Gastroesophageal sphincter (tissue), 4 donors: ENCODE data around the gene C10orf90. TPM values are rescaled to one million over a fixed set of nuclear protein-coding genes. Genes with fewer than 3 reads are reported as not detected.

ENCODE experiments used
- ATAC-seq: fragments of 150-250 bp; one replicate; pipeline ENCODE4 v1.9.1; 2016; ENCODE audit warnings: mild to moderate bottlenecking, moderate library complexity
- H3K27ac ChIP-seq, 4 donors: fragments of 200-600 bp; sonication (generic) in 3 of 4; 1 replicate in 3 of 4; 2 replicates in 1 of 4; pipeline ENCODE4 v1.5.1; 2016 to 2019
- H3K27me3 ChIP-seq: fragments of 200-600 bp; sonication (generic); one replicate; pipeline ENCODE4 v1.5.1; 2019
- H3K36me3 ChIP-seq, 2 donors: fragments of 200-600 bp; sonication (generic); one replicate each; pipeline ENCODE4 v1.5.1; 2019; ENCODE audit warnings: control low read depth in 1 of 2
- H3K4me1 ChIP-seq, 3 donors: fragments of 200-600 bp; sonication (generic); 1 replicate in 2 of 3; 2 replicates in 1 of 3; pipeline ENCODE4 v1.5.1; 2016 to 2019; ENCODE audit warnings: control low read depth in 2 of 3
- H3K4me3 ChIP-seq, 2 donors: fragments of 200-600 bp; sonication (generic); one replicate each; pipeline ENCODE4 v1.5.1; 2019; ENCODE audit warnings: mild to moderate bottlenecking in 1 of 2, moderate library complexity in 1 of 2
- H3K9me3 ChIP-seq, 3 donors: fragments of 200-600 bp; sonication (generic); one replicate each; pipeline ENCODE4 v1.5.1; 2017 to 2019; ENCODE audit warnings: control low read depth in 2 of 3
- CTCF ChIP-seq, 4 experiments: fragments of 200-600 bp in 2 of 4; fragments of 450-650 bp in 2 of 4; sonication (generic) in 1 of 4; IDR thresholded peaks; one replicate each; pipeline ENCODE4 v1.5.1; 2017 to 2019; ENCODE audit warnings: antibody characterized with exemption in 4 of 4, mild to moderate bottlenecking in 2 of 4, moderate library complexity in 2 of 4
- EP300 ChIP-seq: sonication (generic); formaldehyde crosslinking; IDR thresholded peaks from one replicate; pipeline ENCODE4 v1.6.1; 2017; ENCODE audit warnings: antibody characterized with exemption, mild to moderate bottlenecking
- POLR2A ChIP-seq, 2 donors: fragments of 450-650 bp; IDR thresholded peaks; one replicate each; pipeline ENCODE4 v1.6.1; 2017; ENCODE audit warnings: antibody characterized with exemption in 2 of 2, mild to moderate bottlenecking in 2 of 2, moderate library complexity in 1 of 2
- POLR2AphosphoS5 ChIP-seq: sonication (generic); formaldehyde crosslinking; IDR thresholded peaks from one replicate; pipeline ENCODE4 v1.6.1; 2017; ENCODE audit warnings: antibody characterized with exemption
- WGBS, 2 donors: methylation state at CpG; one replicate each; pipeline ENCODE4 v1.1.5; 2018; ENCODE audit warnings: low coverage in 1 of 2; 5-methylcytosine and 5-hydroxymethylcytosine counted together
- total RNA-seq, 4 donors: library from RNA; depleted of rRNA; stranded (reverse); fragments of >200 nt; gene quantifications; one replicate each; pipeline ENCODE4 v1.1.0, GENCODE V29; 2016

Gene C10orf90
- total RNA-seq, 4 donors from 2014 or later = not detected

DNA sequence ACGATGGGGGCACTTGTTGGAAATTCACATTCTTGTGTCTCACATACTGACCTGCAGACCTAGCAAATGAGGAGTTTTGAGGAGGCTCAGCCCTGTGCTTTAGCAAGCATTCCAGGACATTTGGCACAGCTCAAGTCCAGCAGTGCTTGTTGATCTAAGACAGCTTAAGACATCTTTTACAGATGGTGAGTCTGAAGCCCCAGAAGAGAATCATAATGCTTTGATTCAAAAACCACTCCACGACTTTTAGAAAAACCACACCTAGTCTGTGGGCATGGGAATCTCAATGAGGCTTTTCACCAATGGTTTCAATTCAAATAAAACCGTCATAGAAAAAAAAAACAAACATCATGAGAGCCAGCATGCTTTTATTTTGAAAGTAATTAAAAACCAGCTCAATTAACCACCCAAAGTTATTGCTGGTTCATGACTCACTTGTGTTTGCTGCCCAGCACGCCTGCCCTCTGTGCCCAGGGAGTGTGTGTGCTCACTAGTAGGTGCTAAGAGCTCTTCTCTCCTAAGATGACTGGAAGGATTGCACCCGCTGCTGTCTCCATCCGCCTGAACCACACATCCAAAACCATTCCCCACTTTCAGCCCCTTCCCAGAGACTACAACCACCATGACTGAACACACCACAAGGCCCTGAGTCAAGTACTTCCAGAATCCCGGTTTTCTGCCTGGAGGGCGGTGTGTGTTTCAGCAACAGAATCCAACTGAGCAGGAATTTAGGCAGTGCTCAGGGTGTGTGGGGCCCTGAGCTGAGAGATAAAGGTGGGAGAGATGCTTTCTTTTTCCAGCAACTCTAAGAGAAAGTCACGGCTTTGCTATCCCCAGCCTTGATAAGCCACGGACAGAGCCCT lies 152.0 kb downstream of the C10orf90 start:
- no peaks in the 10 kb centered on the region for H3K36me3 ChIP-seq
- no peak overlapping the region for H3K27ac ChIP-seq
- WGBS, 2 donors = 75% methylated on average over 3 to 10 of the region's 10 CpGs
- no peaks in the 10 kb centered on the region for H3K27me3 ChIP-seq
- H3K9me3 ChIP-seq = no peaks in the 10 kb centered on the region
- no peak for ATAC-seq
- no peaks in the 10 kb centered on the region for H3K4me1 ChIP-seq
- TF ChIP-seq EP300 = no peak
- TF ChIP-seq POLR2AphosphoS5 = no peak
- TF ChIP-seq CTCF (IDR thresholded peaks at IDR 0.05) = no peak
- TF ChIP-seq POLR2A (IDR thresholded peaks at IDR 0.05) = no peak
- H3K4me3 ChIP-seq = no peak overlapping the region

GRCh38 chr10:126516515-126516914 lies 154.0 kb downstream of the C10orf90 start:
- no peak overlapping the region for H3K4me3 ChIP-seq
- H3K27me3 ChIP-seq = no peaks in the 10 kb centered on the region
- WGBS, 2 donors = 82 to 85% methylated on average over 6 of the region's 6 CpGs
- H3K4me1 ChIP-seq = no peaks in the 10 kb centered on the region
- no peak for ATAC-seq
- no peaks in the 10 kb centered on the region for H3K36me3 ChIP-seq
- TF ChIP-seq CTCF (IDR thresholded peaks at IDR 0.05) (no peak), EP300 (no peak), POLR2AphosphoS5 (no peak), POLR2A (IDR thresholded peaks at IDR 0.05) (no peak)
- H3K27ac ChIP-seq = no peak overlapping the region
- no peaks in the 10 kb centered on the region for H3K9me3 ChIP-seq

GRCh38 chr10:126511917-126512479 lies 158.5 kb downstream of the C10orf90 start:
- Histone ChIP-seq H3K27me3 (peaks cover 6% of the 10 kb centered on the region), H3K4me1 (no peaks in the 10 kb centered on the region), H3K36me3 (no peaks in the 10 kb centered on the region), H3K9me3 (no peaks in the 10 kb centered on the region), H3K4me3 (no peak overlapping the region), H3K27ac (no peak overlapping the region)
- TF ChIP-seq POLR2AphosphoS5 = no peak
- no peak for TF ChIP-seq EP300
- TF ChIP-seq CTCF (IDR thresholded peaks at IDR 0.05) = no peak
- TF ChIP-seq POLR2A (IDR thresholded peaks at IDR 0.05) = no peak
- 22 to 52% methylated on average over 3 to 6 of the region's 8 CpGs for WGBS, 2 donors
- no peak for ATAC-seq

DNA sequence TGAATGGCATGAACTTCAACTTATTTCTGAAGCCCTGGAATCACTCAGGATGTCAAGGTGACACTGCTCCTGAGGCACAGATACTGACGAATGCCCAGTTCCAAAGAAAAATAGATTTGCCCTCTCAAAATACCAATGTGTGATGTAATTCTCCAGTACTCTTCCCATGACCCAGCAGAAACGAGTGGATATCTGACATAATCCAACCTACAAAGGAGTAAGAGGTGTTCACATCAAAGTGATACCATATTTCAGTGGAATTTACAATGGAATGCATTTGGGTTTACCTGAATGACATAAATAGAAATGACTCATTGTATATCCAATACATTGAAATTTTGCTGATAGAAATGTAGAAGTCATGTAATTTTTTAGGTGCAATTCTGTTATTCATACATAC lies 161.3 kb downstream of the C10orf90 start:
- Histone ChIP-seq H3K9me3 (no peaks in the 10 kb centered on the region), H3K4me1 (no peaks in the 10 kb centered on the region), H3K27ac (no peak overlapping the region), H3K4me3 (no peak overlapping the region), H3K27me3 (peaks cover 6% of the 10 kb centered on the region), H3K36me3 (no peaks in the 10 kb centered on the region)
- 52 to 92% methylated on average over 2 of the region's 2 CpGs for WGBS, 2 donors
- TF ChIP-seq CTCF (IDR thresholded peaks at IDR 0.05) = no peak
- no peak for TF ChIP-seq POLR2AphosphoS5
- TF ChIP-seq POLR2A (IDR thresholded peaks at IDR 0.05) = no peak
- TF ChIP-seq EP300 = no peak
- ATAC-seq = no peak
